HG02938 (cell line): ENCODE measurements around the gene HOXD10.
A peak's percentile ranks its signal among the peaks of the same experiment; 100 is the strongest.

Experiments used
- ATAC-seq: cut with Tn5 transposase; IDR thresholded peaks from one replicate; pipeline ENCODE4 v1.9.1; 2021; ENCODE audit warnings: mild to moderate bottlenecking, moderate library complexity; ENCODE audit not compliant: unreplicated experiment

HOXD10 gene

GRCh38 chr2:176132205-176133171, 15.9 kb downstream of the HOXD10 start:
- ATAC-seq: no peak

GRCh38 chr2:176133389-176133788, 16.8 kb downstream of the HOXD10 start:
- ATAC-seq: no peak

GRCh38 chr2:176134035-176134434, 17.5 kb downstream of the HOXD10 start:
- no peak for ATAC-seq

- no peak for ATAC-seq
These were observed 18.5 kb downstream of the HOXD10 start for GRCh38 chr2:176135035-176135440.

GRCh38 chr2:176136374-176137251, 20.0 kb downstream of the HOXD10 start:
- ATAC-seq: no peak

GRCh38 chr2:176137252-176137580, 20.6 kb downstream of the HOXD10 start:
- ATAC-seq: no peak

- no peak for ATAC-seq
These were observed 21.3 kb downstream of the HOXD10 start for GRCh38 chr2:176137906-176138305.

GRCh38 chr2:176138526-176138922, 21.9 kb downstream of the HOXD10 start:
- no peak for ATAC-seq

GRCh38 chr2:176138923-176139660, 22.5 kb downstream of the HOXD10 start:
- ATAC-seq: no peak

- peak; percentile 21 for ATAC-seq
These were observed 23.3 kb downstream of the HOXD10 start for GRCh38 chr2:176139661-176140512.

GRCh38 chr2:176140513-176141317, 24.1 kb downstream of the HOXD10 start:
- peak; percentile 91 for ATAC-seq

GRCh38 chr2:176142281-176142680, 25.7 kb downstream of the HOXD10 start:
- no peak for ATAC-seq

- ATAC-seq: no peak
These were observed 28.7 kb downstream of the HOXD10 start for GRCh38 chr2:176145085-176145969.

- ATAC-seq: no peak
These were observed 29.5 kb downstream of the HOXD10 start for GRCh38 chr2:176146101-176146500.

- ATAC-seq: no peak
These were observed 30.1 kb downstream of the HOXD10 start for GRCh38 chr2:176146645-176147044.

- no peak for ATAC-seq
These were observed 30.7 kb downstream of the HOXD10 start for GRCh38 chr2:176147210-176147799.

- no peak for ATAC-seq
These were observed 31.4 kb downstream of the HOXD10 start for GRCh38 chr2:176147800-176148496.
